CD4-positive, alpha-beta T cell treated with Interleukin-4 for 1 hour (primary cell): Measurements from ENCODE around the gene RTN4R.
A peak's percentile ranks its signal among the peaks of the same experiment; 100 is the strongest.
"Not testable (repeated sequence)": the region's sequence is repeated elsewhere in the genome, so short reads cannot be mapped to it uniquely, and the experiment has no call there.

ENCODE experiments used
- DNase-seq, 2 donors: peaks; one replicate each; pipeline ENCODE4 v3.0.0-alpha.2; 2020 to 2022

The RTN4R gene

GRCh38 chr22:20286784-20287423, 18.8 kb upstream of the RTN4R start:
- DNase-seq: not testable (repeated sequence)

- DNase-seq: not testable (repeated sequence)
Observed at GRCh38 chr22:20286312-20286660, 18.2 kb upstream of the RTN4R start.

GRCh38 chr22:20285473-20286311, 17.6 kb upstream of the RTN4R start:
- peak; percentile 63 to 71 for DNase-seq

- DNase-seq: no peak
Observed at GRCh38 chr22:20284471-20285086, 16.5 kb upstream of the RTN4R start.

GRCh38 chr22:20283674-20284066, 15.6 kb upstream of the RTN4R start:
- no peak for DNase-seq

GRCh38 chr22:20282901-20283673, 15.0 kb upstream of the RTN4R start:
- DNase-seq: no peak

DNA sequence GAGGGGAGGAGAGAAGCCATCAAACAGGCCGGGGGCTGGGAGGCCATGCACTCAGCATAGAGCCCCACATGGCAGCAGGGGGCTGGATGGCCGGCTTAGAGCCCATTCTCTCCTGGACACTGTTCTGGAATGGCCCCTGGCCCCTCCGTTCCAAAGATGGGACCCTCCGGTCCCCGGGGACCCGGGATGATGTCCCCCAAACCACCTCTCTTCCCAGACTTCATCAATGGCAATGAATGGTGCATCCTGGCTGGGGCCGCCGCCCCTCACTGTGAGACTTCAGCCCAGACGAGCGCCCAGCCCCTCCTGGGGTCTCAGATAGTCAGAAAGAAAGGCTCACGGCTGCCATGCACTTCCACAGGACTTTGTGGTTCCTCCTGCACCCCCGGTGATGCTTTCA, 13.8 kb upstream of the RTN4R start:
- no peak for DNase-seq

DNA sequence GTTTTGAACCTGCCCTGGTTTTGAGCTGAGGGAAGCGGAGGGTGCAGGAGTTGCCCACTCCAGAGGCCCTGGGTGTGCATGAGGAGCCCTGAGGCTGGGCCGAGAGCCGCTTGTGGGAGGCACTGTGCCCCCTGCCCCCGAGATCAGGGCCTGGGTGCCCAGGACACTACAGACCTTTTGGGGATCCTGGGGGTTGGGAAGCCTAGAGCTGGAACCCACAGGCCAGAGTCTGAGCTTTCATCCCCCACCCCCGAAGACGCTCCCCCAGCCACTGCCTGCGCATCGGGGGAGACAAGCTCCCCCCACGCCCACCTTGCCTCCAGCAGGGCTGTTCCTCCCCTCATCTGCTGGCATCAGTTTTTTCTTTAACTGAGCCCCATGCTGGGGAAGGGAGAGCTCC, 13.4 kb upstream of the RTN4R start:
- DNase-seq: not testable (repeated sequence)

DNA sequence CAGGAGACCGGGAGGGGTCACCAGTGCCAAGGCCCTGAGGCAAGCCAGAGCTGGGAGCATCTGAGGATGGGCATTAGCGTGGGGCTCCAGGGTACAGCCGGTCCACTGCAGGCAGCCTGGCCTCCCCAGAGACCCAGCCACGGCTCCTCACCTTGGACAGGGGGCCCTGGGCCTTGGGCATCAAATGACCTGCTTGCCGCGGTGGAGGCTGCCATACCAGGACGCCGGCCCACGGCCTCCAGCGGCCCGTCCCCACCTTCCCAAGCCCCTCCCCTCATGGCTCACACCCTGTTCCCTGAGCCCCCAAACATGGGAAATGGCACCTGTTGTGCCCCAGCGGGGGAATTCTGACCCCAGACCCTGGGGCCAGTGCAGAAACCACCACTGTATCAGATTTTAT, 12.7 kb upstream of the RTN4R start:
- no peak for DNase-seq

GRCh38 chr22:20280163-20280562, 12.0 kb upstream of the RTN4R start:
- not testable (repeated sequence) for DNase-seq

GRCh38 chr22:20279662-20280134, 11.6 kb upstream of the RTN4R start:
- no peak for DNase-seq

DNA sequence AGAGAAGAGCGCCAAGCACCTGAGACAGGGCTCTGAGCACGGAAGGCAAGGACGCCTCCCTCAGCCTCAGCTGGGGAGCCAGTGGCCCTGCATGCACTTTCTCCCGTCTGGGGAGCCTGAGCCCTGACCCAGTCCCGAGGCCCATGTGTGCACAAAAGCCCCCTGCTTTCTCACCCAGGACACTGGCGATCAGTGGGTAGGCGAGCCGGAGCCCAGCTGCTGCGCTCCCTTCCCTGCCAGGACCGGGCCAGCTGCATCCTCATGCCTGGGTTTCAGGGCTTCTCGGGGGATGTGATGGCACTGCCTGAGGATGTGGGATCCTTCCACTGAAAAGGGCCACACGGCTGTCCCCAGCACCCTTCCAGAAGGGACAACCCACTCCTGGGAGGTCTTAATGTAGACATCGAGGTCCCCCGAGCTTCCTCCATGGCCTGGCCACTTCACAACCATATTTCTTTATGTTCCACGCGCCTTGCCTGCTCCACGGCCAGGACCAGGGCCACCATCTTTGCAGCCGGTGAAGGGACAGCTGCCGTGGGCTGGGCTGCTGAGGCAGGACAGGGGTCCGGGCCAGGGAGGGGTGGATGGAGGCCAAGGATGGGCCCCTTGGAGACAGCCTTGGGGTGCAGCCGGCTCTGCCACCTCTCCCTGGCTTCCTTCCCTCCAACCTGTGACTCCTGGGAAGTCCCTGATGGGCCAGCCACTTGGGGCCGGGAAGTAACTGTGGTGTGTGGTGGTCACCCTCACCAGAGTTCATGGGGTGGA, 10.8 kb upstream of the RTN4R start:
- DNase-seq: not testable (repeated sequence)

- DNase-seq: not testable (repeated sequence)
Observed at GRCh38 chr22:20277936-20278635, 10.0 kb upstream of the RTN4R start.

- no peak for DNase-seq
Observed at GRCh38 chr22:20276468-20276867, 8.3 kb upstream of the RTN4R start.

GRCh38 chr22:20275836-20276235, 7.7 kb upstream of the RTN4R start:
- no peak for DNase-seq

DNA sequence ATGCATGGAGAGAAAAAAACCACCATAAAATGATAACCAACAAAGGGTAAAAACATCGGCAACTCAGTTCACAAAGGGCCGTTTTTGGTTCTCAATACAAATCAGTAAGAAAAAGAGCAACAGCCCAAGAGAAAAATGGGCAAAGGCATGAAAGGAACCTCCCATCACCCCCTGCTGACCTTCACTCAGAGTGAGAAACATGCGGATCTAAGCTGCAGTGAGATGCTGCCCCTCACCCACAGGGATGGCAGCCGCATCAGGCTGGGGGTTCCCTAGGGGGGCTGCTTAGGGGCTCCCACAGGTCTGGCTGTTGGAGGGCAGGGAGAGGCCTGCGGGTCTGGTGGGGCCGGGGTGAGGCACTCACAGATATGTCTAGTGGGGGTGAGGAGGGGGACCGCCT, 7.2 kb upstream of the RTN4R start:
- not testable (repeated sequence) for DNase-seq

DNA sequence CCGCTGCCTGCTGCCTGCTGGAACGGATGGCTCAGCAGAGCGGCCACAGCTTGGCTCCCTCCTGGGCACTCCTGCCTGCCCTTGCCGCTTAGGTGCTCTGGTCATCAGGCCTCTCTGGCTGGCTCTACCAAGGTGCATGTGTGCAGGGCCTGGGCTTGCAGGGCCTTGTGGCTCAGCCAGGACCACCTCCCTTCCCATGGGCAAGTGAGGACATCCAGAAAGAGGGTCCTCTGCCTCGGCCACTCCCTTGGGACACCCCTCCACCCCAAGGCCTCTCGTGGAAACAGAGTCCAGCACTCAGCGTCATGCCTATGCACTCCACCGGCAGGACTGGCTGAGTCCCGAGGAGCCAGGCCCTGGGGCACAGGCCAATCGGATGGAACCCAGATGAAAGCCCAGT, 6.3 kb upstream of the RTN4R start:
- not testable (repeated sequence) for DNase-seq

- no peak for DNase-seq
Observed at GRCh38 chr22:20273758-20274181, 5.7 kb upstream of the RTN4R start.

DNA sequence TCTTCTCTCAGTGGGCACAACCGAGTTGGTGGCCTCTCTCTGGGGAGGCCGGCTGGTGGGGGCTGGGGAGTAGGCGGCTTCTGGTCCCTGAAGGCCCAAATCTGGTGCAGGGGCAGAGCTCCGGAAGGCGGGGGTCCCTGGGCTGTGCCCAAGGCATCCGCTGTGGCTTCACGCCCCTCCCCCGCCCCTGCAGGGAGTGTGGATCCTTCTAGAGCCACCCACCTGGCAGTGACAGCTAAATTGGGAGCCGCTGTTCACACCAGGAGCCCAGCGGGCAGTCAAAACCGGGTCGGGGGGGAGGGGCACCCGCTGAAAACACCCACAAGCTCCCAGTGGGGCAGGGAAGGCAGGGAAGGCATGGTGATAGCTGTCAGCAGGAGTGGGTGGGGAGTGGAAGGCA, 4.6 kb upstream of the RTN4R start:
- DNase-seq: no peak

DNA sequence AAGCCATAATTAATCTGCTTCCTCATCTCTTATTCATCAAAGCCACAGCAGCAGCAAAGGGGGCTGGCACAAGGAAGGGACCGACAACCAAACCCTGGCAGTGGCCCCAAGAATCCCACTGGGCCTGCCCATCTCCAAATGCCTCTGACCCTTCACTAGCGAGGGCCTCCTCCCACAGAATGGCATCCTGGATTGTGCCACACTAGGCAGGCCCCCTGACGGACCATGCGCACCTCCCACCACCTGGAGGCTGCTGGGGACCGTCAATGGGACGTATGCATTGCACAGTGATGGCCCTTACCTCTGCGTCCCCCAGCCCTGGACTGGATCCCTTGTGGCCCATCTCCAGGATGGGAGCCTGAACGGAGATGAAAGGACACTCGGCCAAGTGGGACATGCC, 4.1 kb upstream of the RTN4R start:
- DNase-seq: no peak

DNA sequence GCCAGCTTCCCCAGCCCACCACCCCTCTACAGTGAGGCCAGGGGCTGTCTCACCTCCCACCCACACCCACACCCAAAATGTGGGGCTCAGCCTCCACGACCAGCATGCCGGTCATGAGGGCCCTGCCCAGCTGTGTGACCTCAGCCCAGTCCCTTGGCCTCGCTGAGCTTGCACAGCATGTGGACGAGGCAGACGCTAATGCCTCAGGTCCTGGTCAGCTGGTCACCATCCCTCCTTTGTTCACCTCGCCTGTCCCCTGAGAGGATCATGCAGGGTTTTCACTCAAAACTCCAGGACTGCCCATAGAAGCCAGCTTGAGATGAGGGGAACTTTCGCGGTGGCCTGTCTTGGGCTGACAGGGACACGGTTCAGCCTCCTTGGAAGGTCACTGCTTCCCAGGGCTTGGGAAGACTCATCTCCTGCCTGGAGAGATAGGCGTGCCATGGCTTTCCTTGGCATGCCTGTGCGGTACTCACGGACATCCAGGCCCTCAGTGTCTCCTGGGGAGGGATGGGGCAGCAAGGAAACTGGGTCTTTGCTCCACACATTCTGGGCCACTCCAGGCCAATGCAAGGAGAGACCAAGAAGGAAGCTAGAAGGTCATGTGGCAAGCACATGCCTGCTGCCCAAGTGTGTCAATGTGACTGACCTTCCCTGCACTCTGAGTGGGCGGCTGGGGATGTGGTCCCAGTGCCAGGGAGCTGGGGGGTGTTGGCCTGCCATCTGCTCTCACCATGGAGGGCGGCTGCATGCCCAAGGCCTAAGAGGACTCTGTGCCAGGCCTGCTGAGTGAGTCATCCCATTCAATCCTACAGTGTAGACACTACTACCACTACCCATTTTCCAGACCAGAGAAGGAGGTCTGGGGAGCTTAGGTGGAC, 3.2 kb upstream of the RTN4R start:
- DNase-seq: no peak
